Nucleus accumbens (tissue), 56 donors: Measurements from ENCODE around the gene PTGIS.

Experiments
- DNase-seq, 56 donors: peaks; one replicate each; lab custom pipeline; 2025; lab: John Stamatoyannopoulos, UW

The PTGIS gene

DNA sequence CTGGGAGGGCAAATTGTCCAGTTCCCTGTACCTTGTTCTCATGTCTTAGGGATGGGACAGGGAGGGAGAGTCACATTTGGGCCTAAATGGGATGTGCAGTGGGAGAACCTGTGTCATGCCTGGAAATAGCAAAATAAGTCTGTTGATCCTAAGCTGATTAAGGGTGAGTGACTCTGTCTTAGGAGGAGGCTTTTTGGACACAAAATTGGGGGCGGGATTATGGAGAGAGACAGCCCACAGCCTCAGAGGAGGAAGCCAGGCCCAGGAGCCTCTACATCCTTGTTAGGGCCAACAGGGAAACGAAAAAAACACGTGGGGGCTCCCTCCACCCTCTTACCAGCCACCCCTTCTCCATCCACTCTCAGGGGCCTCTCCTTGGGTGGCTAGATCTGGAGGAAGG is 87.7 kb downstream of the PTGIS start:
- DNase-seq: no peak

DNA sequence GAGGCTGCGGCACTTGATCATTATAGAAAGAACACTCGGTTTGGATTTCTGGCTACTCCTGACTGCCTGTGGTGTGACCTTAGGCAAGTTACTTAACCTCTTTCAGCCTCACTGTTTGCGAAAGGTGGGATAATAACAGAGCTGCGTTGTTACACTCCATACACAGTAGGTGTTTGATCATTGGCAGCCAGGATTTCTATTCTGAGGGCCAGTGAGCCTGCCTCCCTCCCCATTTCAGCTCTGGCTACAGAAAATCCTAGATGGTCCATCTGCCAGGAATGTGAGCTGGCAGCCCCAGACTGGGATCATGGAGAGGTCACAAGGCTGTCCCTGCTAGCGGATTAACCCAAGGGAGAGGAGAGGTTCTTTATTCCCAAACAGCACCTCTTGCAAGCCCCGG is 88.2 kb downstream of the PTGIS start:
- peak in 2 of 56 donors; percentile 9 to 17 for DNase-seq

DNA sequence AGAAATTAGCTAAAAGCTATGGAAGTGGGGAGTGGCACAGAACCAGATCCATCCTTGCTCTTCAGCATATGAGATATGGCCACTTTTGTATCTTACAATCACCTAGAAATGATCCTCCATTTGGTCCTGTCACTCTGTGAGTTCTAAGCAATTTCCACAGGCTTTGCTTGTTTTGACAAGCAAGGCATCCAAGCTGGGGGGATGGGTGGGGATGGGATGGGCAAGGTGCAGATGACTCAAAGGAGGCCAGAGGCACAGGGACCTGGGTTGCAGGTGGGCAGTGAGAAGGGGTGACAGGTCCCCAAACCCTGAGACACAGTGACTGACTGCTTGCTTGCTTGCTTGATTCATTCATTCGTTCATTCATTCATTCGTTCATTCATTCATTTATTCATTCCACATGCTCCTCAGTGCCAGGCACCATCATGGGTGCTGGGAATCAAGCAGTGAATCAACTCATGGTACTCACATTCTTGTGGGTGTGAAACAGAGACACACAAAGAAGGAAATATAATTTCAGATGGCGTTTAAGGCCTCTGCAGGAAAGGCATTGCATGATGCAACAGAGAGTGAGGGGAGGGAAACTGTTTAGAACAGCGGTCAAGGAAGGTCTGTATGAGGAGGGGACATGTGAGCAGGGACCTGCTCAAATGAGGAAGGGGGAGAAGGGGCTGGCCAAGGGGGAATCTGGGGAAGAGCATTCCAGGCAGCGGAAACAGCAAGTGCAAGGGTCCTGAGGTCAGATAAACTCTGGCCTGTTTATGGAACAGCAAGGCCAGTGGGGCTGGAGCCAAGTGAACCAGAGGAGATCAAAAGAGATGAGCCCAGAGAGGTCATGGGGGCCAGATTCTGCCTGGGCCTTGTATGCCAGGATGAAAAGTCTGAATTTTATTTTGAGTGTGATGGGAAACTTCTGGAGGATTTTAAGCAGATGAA is 88.9 kb downstream of the PTGIS start:
- DNase-seq: no peak

DNA sequence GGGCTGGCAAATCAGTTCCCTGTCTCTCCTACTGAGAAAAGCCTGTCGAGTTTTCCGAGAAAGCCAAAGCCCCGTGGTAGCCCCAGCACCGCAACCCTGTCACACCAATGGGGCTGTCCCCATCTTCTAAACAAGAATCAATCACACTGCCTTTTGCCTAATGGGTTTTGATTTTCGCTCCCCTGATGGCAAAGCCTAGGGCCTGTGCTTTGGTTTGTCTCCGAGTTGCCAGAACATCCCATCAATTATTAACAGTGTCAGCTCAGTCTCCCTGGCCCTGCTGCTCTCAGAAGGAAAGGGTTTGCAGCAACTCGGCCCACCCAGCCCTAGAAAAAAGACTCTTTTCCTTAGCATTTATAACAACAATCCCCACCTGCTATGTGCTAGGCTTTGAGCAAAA is 89.7 kb downstream of the PTGIS start:
- no peak for DNase-seq

DNA sequence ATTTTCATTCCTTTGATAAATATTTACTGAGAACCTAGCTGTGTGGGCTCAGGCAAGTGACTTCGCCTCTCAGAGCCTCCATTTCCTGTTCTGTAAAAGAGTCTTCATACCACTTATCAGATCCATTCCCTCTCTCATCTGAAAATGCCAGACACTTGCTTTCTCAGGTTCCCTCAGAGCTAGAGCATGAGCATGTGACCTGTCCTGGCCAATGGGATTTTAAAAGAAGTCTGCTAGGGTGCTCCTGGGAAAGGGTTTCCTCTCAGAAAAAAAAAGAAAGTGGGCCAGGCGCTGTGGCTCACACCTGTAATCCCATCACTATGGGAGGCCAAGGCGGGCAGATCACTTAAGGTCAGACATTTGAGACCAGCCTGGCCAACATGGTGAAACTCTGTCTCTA is 90.7 kb downstream of the PTGIS start:
- DNase-seq: peak in 1 of 56 donors; percentile 8

DNA sequence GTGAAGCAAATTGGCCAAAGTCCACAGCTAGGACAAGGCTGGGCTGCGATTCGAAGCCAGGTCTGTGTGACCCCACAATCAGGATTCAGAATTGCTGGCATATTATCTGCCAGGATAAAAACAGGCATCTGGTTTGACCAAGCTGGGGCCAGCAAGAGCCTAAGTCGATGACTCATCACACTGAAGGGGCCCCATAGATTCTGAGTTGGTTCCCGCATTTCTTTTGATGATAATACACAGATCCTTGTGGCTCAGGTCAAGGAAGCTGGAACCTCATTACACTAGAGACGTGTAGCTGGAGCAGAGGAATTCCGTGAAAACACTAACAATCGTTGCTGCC is 92.0 kb downstream of the PTGIS start:
- no peak for DNase-seq

DNA sequence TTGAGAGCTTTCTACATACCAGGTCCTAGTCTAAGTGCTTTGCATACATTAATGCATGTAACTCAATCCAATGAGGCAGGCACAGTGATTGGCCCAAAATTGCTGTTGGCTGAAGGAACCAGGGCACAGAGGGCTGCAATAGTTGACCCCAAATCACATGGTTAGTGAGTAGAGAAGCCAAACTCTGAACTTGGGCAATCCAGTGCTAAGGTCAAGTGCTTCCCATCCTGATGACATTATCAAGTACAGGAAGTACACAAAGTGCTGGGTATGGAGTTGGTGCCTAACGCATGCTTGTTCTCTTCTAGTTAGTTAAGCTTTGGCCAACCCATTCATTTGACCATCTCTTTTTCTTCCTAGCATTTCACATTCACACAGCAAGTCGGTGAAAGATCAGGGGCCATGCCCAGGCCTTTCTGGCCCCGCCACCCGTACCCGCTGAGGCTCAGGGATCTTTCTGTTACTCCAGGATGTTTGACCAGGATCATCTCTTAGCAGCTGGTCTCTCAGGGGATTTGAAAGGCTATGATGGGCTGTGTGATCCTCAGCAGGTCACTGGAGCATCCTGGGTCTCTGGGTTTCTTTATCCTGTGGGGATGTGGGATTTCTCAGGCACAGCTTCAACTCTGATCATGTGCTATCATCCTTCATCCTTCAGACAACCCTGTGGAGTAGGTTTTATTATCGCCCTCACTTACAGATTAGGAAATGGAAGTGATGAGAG is 92.5 kb downstream of the PTGIS start:
- DNase-seq: no peak

DNA sequence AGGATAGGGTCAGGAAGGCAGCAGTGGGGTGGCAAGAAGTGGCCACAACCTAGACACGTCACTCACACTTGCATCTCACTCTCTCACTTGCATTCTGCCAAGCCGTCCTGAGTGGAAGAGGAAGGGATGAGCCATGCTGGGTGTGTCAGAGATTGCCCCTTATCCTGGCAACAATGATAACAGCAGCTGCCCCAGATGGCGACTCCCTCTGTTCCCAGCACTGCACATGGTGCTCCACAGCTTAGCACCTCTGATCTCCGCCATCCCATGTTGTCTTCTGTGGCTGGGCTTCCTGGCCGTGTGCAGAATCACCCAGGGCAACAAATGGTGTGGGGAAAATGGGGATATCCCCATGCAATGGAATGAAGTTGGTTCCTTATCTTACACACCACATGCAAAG is 96.5 kb downstream of the PTGIS start:
- DNase-seq: no peak

DNA sequence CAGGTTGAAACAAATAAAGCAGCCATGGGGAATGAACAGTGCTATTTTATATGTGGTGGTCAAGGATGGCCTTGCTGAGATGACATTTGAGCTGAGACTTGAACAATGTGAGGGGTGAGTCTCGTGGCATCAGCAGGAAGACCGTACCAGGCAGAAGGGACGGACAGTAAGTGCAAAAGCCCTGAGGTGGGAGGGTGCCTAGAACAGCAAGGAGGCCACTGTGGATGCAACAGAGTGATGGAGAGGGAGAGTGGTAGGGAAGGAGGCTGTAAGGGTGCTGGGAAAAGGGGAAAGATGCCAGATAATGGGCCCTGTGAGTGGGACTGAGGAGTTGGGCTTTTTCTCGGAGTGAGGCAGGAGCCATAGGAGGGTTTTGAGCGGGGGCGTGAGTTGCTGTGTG is 97.0 kb downstream of the PTGIS start:
- DNase-seq: no peak

DNA sequence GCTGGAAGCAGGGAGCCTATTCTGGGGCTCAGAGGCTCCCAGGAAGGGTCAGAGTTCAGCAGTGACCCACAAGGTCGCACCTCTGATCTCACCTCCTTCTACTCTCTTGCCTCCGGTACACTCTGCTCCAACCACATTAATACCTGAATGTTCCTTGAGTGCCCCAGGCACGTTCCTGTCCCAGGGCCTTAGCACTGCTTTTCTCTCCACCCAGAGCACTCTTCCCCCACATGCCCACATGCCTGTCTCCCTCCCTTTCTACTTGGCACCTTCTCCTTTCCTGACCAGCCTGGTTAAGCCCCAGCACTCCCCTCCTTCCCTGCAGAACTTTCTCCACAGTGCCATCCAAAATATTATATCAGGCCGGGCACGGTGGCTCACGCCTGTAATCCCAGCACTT is 98.9 kb downstream of the PTGIS start:
- no peak for DNase-seq

DNA sequence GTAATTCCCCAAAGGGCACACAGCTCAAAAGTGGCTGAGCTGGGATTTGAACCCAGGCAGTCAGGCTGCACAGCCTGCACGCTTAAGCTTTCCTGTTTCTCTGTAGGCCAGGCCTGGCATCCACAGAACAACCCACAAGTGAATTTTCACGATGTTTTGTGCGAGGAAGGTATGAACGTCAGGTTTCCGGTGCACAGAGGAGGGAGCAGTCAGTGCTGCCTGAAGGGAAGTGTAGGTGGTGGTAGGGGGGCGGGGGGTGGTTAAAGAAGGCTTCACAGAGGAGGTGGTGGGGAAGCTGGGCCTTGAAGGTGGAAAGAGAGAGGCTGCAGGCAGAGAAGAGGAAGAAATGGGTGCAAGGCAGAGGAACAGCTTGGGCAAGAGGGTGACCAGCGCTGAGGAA is 99.5 kb downstream of the PTGIS start:
- DNase-seq: peak in 18 of 56 donors; percentile 4 to 60 (median 20)

DNA sequence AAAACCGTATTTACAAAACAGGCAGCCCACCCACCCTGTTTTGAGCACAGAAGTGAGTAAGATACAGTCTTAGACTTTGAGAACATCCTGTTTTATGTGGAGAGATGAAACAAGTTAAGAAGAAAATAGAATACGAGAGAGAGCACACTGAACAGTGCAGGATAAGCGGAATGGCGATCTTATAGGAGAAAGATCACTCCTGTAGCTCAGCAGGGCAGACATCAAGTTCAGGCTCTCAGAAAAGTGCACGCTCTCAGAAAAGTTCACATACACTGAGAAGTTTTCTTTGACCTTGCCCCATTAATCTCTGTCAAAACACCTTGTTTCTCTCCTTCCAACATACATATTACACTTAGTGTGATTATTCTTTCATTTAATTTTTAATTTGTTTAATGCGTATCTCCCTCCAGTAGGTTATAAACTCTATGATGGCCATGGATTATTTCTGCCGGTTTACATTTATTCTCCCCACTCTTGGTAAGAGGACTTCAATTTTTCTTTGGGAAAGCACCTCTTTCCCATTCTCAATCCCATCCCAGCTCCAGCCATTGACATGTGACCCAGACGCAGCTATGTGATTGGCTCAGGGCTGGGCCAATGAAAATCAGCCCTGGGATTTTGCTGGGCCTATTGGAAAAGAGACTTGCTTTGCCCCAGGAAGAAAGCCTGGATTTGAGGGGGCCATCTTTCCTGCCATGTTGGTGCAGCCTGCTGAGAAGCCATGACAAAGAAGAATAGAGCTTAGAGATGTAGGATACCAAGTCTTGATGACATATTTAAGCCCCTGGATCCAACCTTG is 101.6 kb downstream of the PTGIS start:
- no peak for DNase-seq

DNA sequence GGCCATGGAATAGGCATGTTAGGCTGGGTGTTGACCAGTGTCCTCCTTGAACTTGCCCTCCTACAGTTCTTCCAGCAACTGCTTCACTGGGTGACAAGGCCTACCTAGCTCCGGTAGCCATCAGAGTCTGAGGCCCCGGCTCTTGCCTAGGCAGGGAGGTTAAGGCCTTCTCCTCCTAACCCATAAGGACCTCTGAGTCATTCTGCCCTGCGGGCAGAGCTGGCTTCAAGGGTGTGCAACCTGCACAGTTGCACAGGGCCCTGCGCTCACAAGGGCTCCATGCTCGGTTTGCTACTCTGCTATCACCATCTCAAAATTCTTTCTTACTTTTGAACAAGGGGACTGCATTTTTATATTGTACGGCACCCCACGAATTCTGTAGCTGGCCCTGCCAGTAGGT is 103.4 kb downstream of the PTGIS start:
- DNase-seq: no peak

DNA sequence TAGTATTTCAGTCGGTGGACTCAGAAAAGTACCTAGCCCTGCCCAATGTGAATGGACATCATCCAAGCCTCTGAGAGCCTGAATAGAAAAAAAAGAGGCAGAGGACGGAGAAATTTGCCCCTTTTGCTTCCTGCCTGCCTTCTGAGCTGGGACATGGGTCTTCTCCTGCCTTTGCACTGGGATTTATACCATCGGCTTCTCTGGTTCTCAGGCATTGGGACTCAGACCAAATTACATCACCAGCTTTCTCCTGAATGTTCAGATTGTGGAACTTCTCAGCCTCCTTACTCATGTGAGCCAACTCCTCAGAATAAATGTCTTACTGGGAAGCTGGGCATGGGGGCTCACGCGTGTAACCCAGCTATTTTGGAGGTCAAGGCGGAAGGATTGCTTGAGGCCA is 105.3 kb downstream of the PTGIS start:
- DNase-seq: no peak

DNA sequence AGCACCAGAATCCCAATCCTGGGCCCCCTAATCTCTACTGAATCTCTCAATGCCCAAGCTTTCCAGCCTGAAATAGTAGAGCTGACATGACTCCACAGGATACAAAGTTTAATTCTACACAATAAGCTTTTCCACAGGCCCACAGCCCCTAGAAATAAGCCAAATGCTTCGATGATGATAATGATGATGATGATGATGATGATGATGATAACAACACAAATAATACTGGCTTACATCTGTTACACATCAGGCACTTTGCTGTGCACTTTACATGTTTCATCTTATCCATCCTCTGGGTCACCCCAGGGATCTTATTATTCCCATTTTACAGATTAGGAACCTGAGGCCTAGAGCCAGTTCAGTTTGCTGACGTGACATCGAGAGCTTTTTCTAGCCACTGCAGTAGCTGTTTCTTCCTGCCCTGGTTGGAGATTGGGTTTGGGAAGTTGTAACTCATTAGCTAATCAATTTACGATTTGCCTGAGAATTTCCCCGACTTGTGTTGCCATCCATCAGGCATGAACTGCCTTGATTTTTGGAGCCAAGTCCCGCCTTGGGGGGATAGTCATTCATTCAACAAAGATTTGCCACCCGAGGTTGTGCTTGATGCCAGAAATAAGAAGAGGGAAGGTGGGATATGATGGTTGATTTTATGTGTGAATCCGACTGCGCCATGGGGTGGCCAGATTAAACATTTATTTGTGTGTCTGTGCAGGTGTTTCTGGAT is 105.9 kb downstream of the PTGIS start:
- DNase-seq: no peak

DNA sequence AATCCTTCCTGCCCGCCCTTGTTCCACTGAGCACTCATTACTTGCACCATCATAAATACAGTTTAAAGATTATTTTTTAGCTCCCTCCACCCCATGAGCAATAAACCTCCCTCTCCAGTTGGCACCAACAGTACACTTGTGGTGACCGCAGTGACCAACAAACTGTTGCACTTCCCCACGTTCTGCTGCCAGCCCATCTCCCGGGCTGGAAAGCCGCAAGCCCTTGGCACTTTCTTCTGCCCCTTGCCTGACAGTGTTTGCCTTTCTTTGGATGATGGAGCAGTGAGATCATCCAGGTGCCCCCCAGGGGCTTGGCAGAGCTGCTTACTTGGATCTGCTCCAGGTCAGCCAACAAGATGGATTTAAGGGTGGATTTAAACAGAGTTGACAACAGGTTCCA is 107.0 kb downstream of the PTGIS start:
- DNase-seq: no peak

DNA sequence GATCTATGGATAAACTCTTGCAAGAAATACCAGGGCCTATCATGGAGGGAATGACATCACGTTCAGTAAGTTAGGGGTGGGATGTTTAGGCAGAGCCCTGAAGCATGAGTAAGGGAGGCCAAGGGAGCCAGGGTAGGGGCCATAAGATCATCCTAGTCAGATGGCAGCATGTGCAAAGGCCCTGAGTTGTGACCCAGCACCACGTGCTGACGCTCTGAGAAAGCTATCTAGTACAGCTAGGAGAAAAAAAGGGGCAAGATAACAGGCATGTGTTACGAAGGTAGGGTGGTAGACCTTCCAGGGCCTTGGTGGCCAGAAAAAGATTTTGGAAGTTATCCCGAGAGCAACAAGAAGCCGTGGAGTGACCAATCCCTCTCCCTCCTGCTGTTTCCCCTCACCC is 107.8 kb downstream of the PTGIS start:
- no peak for DNase-seq

DNA sequence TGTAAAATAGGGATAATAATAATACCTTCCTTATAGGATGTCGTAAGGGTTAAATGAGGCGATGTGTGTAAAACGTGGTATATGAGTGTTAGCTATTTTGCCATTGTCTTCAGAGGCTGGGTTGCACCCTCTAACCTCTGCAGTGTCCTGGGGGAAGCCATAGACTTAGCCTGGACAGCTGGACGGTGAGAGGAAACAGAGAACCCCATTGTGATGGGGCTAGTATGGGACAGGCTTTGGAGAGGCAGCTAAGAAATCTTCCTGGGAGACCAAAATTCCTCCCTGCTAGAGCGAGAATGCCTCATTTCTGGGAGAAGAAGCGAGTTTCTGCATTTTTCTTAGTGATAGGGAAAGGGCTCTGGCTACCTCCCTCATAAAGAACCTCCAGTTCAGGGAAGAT is 108.3 kb downstream of the PTGIS start:
- DNase-seq: no peak

DNA sequence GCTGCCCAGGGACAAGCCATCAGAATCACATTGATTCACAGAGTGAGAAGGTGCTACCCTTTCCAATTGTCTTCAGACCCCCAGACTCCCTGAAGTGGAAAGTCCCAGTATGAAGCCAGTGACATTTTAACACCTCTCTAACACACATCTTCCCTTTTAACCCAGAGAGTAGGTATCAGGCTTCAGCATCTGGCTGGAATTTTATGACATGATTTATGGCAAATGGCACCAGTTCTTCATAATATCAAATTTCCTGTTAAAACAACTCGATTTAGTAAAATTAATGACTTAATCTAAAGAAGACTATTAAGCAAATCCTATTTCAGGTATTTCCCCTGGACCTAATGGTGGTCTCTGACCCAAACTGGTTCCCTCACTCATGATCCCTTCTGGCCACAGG is 110.5 kb downstream of the PTGIS start:
- DNase-seq: no peak

DNA sequence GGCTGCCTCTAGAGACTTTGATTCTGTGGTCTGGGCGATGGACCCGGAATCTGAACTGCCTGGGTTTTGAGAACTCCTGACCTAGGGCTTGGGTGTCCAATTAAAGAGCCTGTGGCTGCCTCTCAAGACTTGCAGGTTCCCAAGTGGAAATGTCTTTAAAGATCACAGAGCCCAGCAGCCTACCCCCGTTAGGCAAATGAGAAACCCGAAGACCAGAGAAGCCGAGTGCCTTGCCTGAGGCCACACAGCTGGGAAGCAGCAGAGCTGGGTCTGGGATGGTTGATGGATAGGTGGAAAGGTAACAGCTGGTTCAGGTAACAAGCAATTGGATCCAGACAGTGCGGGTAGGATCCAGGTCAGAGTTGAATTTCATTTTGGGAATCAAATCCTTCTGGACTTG is 111.3 kb downstream of the PTGIS start:
- DNase-seq: no peak

DNA sequence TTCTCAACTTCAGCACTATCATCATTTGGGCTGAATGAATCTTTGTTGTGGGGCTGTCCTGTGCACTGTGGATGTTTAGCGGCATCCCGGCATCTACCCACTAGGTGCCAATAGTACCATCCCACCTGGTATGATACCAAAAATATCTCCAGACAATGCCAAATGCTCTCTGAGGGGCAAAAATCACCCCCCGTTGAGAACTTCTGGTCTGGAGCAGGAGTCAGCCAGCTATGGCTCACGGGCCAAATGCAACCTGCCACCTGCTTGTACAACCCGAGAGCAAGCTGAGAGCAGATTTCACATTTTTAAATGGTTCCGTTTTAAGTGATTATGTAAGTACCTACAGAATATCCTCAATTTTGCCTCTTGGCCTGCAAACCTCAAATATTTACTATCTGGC is 112.2 kb downstream of the PTGIS start:
- no peak for DNase-seq
